HUES6 (cell line): Measurements from ENCODE around the gene DOCK11.

ENCODE experiments used
- H3K27ac ChIP-seq: 2 replicates; pipeline ENCODE4 v1.7.0; 2013; ENCODE audit warnings: low read depth, mild to moderate bottlenecking, low read length, inconsistent platforms
- H3K27me3 ChIP-seq: 2 replicates; pipeline ENCODE4 v1.6.1; 2013; ENCODE audit warnings: low read length; ENCODE audit not compliant: control insufficient read depth, insufficient read depth
- H3K36me3 ChIP-seq: 2 replicates; pipeline ENCODE4 v1.6.1; 2013; ENCODE audit warnings: low read length; ENCODE audit not compliant: control insufficient read depth, insufficient read depth
- H3K4me1 ChIP-seq: 2 replicates; pipeline ENCODE4 v1.6.1; 2013; ENCODE audit warnings: low read length; ENCODE audit not compliant: control insufficient read depth, insufficient read depth
- H3K4me3 ChIP-seq: 2 replicates; pipeline ENCODE4 v1.5.1; 2013; ENCODE audit warnings: low read depth, low read length
- H3K9ac ChIP-seq: one replicate; pipeline ENCODE4 v1.6.1; 2013; ENCODE audit warnings: mild to moderate bottlenecking, low read length
- H3K9me3 ChIP-seq: 2 replicates; pipeline ENCODE4 v1.6.1; 2013; ENCODE audit warnings: low read depth, low read length; ENCODE audit not compliant: control insufficient read depth, insufficient read depth

Gene DOCK11

GRCh38 chrX:118520216-118521206 is 24.9 kb downstream of the DOCK11 start:
- Histone ChIP-seq H3K9ac (no peak overlapping the region), H3K4me1 (no peaks in the 10 kb centered on the region; the same call in 1 of the 2 replicates), H3K27ac (no peak overlapping the region), H3K9me3 (no peaks in the 10 kb centered on the region), H3K27me3 (no peaks in the 10 kb centered on the region), H3K4me3 (no peak overlapping the region), H3K36me3 (no peaks in the 10 kb centered on the region)

GRCh38 chrX:118521435-118521834 is 25.8 kb downstream of the DOCK11 start:
- H3K27ac ChIP-seq: no peak overlapping the region
- H3K9ac ChIP-seq: no peak overlapping the region
- no peaks in the 10 kb centered on the region for H3K9me3 ChIP-seq
- H3K36me3 ChIP-seq: no peaks in the 10 kb centered on the region
- H3K4me1 ChIP-seq: peaks cover 8% of the 10 kb centered on the region
- no peaks in the 10 kb centered on the region for H3K27me3 ChIP-seq
- no peak overlapping the region for H3K4me3 ChIP-seq

- no peaks in the 10 kb centered on the region for H3K36me3 ChIP-seq
- H3K27ac ChIP-seq: no peak overlapping the region
- no peak overlapping the region for H3K9ac ChIP-seq
- peaks cover 9% of the 10 kb centered on the region for H3K4me1 ChIP-seq
- H3K4me3 ChIP-seq: no peak overlapping the region
- no peaks in the 10 kb centered on the region for H3K9me3 ChIP-seq
- no peaks in the 10 kb centered on the region for H3K27me3 ChIP-seq
Measured at GRCh38 chrX:118522230-118522926, 26.8 kb downstream of the DOCK11 start.

GRCh38 chrX:118523920-118524319 is 28.3 kb downstream of the DOCK11 start:
- Histone ChIP-seq H3K36me3 (no peaks in the 10 kb centered on the region), H3K27ac (no peak overlapping the region)

GRCh38 chrX:118524344-118524743 is 28.7 kb downstream of the DOCK11 start:
- no peaks in the 10 kb centered on the region for H3K9me3 ChIP-seq
- peaks cover 15% of the 10 kb centered on the region for H3K4me1 ChIP-seq
- no peak overlapping the region for H3K4me3 ChIP-seq
- H3K27ac ChIP-seq: no peak overlapping the region
- no peak overlapping the region for H3K9ac ChIP-seq
- no peaks in the 10 kb centered on the region for H3K36me3 ChIP-seq
- H3K27me3 ChIP-seq: no peaks in the 10 kb centered on the region

More at GRCh38 chrX:118523920-118524319, 28.3 kb downstream of the DOCK11 start:
- no peak overlapping the region for H3K9ac ChIP-seq
- H3K4me3 ChIP-seq: no peak overlapping the region
- no peaks in the 10 kb centered on the region for H3K9me3 ChIP-seq
- H3K27me3 ChIP-seq: no peaks in the 10 kb centered on the region
- H3K4me1 ChIP-seq: peaks cover 15% of the 10 kb centered on the region

GRCh38 chrX:118525174-118525730 is 29.6 kb downstream of the DOCK11 start:
- H3K27ac ChIP-seq: no peak overlapping the region
- H3K27me3 ChIP-seq: no peaks in the 10 kb centered on the region
- no peak overlapping the region for H3K4me3 ChIP-seq
- H3K36me3 ChIP-seq: no peaks in the 10 kb centered on the region
- H3K9ac ChIP-seq: no peak overlapping the region
- no peaks in the 10 kb centered on the region for H3K9me3 ChIP-seq
- peaks cover 15% of the 10 kb centered on the region for H3K4me1 ChIP-seq

- Histone ChIP-seq H3K4me3 (no peak overlapping the region), H3K27ac (no peak overlapping the region), H3K9me3 (no peaks in the 10 kb centered on the region), H3K27me3 (no peaks in the 10 kb centered on the region), H3K36me3 (no peaks in the 10 kb centered on the region), H3K9ac (no peak overlapping the region), H3K4me1 (peaks cover 15% of the 10 kb centered on the region)
Measured at GRCh38 chrX:118526149-118526548, 30.5 kb downstream of the DOCK11 start.

GRCh38 chrX:118528071-118528737 is 32.6 kb downstream of the DOCK11 start:
- Histone ChIP-seq H3K9me3 (no peaks in the 10 kb centered on the region), H3K27me3 (no peaks in the 10 kb centered on the region), H3K36me3 (no peaks in the 10 kb centered on the region), H3K27ac (no peak overlapping the region), H3K4me1 (peaks cover 16% of the 10 kb centered on the region), H3K9ac (no peak overlapping the region), H3K4me3 (no peak overlapping the region)

GRCh38 chrX:118530219-118530911 is 34.8 kb downstream of the DOCK11 start:
- H3K36me3 ChIP-seq: no peaks in the 10 kb centered on the region
- H3K4me3 ChIP-seq: no peak overlapping the region
- peaks cover 37% of the 10 kb centered on the region for H3K4me1 ChIP-seq
- H3K27ac ChIP-seq: no peak overlapping the region
- H3K9me3 ChIP-seq: no peaks in the 10 kb centered on the region
- no peaks in the 10 kb centered on the region for H3K27me3 ChIP-seq
- H3K9ac ChIP-seq: no peak overlapping the region

- H3K27ac ChIP-seq: no peak overlapping the region; the same call in 1 of the 2 replicates
Measured at GRCh38 chrX:118534716-118535493, 39.3 kb downstream of the DOCK11 start.

More at GRCh38 chrX:118534716-118535493, 39.3 kb downstream of the DOCK11 start:
- no peaks in the 10 kb centered on the region for H3K9me3 ChIP-seq
- no peak overlapping the region for H3K9ac ChIP-seq
- H3K27me3 ChIP-seq: no peaks in the 10 kb centered on the region
- H3K4me3 ChIP-seq: no peak overlapping the region
- H3K4me1 ChIP-seq: peaks cover 44% of the 10 kb centered on the region
- no peaks in the 10 kb centered on the region for H3K36me3 ChIP-seq
